Uterus (tissue), 2 donors: ENCODE data around the gene GABPB2.

ENCODE experiments used
- POLR2A ChIP-seq, 2 donors: fragments of 450-650 bp; IDR thresholded peaks; one replicate each; pipeline ENCODE4 v1.6.1; 2016; ENCODE audit warnings: antibody characterized with exemption in 2 of 2, mild to moderate bottlenecking in 1 of 2, moderate library complexity in 1 of 2
- TF ChIP-seq, protein P1 (sequence below), 4 experiments: fragments of 200-600 bp in 2 of 4; fragments of 450-650 bp in 2 of 4; sonication (generic) in 2 of 4; IDR thresholded peaks; one replicate each; pipeline ENCODE4 v1.5.1; 2016 to 2019; ENCODE audit warnings: antibody characterized with exemption in 4 of 4, mild to moderate bottlenecking in 2 of 4, moderate library complexity in 1 of 4

DNA sequence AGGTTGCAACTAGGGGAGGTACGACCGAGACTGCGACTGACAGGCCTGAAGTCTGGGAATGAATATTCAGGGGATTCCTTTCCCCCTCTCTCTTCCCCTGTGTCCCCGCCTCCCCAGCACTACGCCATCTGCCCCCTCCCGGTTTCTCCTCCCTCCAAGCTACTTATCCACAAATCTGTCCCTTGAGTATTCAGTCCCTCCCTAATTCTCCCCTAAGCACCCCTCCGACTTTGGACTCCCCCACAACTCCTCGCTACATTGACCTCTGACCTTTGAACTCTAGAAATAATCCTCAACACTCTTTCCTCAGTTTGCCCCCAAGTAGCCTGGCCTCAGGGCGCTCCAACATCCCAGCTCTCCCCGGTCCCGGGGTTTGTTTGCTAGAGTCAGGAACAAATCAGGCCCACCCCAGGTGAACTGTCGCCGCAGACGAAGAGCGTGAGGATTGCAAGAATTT, 94.7 kb downstream of the GABPB2 start:
- TF ChIP-seq, protein P1, sequence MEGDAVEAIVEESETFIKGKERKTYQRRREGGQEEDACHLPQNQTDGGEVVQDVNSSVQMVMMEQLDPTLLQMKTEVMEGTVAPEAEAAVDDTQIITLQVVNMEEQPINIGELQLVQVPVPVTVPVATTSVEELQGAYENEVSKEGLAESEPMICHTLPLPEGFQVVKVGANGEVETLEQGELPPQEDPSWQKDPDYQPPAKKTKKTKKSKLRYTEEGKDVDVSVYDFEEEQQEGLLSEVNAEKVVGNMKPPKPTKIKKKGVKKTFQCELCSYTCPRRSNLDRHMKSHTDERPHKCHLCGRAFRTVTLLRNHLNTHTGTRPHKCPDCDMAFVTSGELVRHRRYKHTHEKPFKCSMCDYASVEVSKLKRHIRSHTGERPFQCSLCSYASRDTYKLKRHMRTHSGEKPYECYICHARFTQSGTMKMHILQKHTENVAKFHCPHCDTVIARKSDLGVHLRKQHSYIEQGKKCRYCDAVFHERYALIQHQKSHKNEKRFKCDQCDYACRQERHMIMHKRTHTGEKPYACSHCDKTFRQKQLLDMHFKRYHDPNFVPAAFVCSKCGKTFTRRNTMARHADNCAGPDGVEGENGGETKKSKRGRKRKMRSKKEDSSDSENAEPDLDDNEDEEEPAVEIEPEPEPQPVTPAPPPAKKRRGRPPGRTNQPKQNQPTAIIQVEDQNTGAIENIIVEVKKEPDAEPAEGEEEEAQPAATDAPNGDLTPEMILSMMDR (IDR thresholded peaks at IDR 0.05), result no peak
- no peak for TF ChIP-seq POLR2A (IDR thresholded peaks at IDR 0.05)
